NCI-H1048 (cell line): ENCODE measurements around the gene SAMHD1.
"Not testable (repeated sequence)": the region's sequence is repeated elsewhere in the genome, so short reads cannot be mapped to it uniquely, and the experiment has no call there.

Source experiments
- DNase-seq: peaks from one replicate; lab custom pipeline; 2025; lab: John Stamatoyannopoulos, UW

The SAMHD1 gene

DNA sequence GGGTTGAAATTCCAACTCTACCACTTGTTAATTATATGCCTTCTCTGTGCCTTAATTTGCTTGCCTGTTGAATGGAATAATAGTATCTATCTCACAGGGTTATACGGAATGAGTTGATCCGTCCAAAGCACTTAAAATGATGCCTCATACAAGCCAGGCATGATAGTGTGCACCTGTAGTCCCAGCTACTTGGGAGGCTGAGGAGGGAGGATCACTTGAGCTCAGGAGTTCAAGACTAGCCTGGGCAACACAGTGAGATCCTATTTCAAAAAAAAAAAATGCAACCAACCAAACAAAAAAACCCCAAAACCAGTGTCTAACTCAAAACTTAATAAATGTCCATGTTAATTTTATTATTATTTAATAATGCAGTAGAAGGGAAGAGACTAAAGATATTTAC, 35.3 kb downstream of the SAMHD1 start:
- DNase-seq, result no peak

DNA sequence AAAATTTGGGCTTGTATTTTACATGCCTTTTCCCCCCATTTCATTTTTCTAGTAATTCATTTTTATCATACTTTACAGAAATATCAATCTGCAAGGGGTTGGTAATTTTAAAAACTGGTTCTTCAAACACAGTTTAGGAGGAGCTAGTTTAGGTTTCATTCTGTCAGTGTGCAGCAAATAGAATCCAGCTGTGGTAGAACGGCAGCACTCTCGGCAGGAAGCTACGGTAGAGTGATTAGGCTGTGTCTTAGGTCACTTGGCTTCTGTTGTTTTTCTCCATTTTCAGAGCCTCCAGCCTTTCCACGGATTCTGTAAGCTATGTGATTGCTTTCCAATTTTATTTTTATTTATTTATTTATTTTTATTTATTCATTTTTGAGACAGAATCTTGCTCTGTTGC, 42.9 kb downstream of the SAMHD1 start:
- DNase-seq, result no peak

DNA sequence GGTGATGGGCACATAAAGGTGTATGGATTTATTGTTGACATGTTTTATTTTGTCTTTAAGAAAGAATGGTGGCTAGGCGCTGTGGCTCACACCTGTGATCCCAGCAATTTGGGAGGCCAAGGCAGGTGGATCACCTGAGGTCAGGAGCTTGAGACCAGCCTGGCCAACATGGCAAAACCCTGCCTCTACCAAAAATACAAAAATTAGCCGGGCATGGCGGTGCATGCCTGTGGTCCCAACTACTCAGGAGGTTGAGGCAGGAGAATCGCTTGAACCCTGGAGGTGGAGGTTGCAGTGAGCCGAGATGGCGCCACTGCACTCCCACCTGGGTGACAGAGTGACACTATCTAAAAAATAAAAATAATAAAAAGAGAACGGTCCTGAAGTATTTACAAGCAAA, 45.4 kb downstream of the SAMHD1 start:
- not testable (repeated sequence) for DNase-seq

DNA sequence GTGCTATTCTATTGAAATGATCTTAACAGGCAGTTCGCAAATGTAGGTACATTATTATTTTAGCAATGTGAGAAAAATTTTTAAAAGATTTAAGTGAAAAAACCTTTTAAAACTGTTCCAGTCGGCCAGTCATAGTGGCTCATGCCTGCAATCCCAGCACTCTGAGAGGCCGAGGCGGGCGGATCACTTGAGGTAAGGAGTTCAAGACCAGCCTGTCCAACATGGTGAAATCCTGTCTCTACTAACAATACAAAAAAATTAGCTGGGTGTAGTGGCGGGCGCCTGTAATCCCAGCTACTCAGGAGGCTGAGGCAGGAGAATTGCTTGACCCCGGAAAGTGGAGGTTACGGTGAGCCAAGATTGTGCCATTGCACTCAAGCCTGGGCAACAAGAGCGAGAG, 45.9 kb downstream of the SAMHD1 start:
- not testable (repeated sequence) for DNase-seq

DNA sequence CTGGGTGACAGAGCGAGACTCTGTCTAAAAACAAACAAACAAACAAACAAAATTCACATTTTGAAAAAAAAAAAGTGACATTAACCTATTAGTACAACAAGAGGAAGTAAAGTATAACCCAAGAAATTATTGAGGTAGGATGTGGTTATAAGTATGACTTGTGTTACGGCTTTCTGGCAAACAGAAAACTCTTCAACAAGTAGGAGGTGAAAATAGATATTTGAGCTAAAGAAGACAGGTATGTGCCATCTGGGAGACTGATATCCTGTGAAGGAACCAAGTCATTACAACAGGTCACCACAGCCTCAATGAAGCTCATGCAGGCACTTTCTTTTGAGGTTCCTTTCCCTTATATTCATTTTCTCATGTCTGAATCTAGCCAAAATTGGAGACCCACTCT, 46.8 kb downstream of the SAMHD1 start:
- DNase-seq, result no peak

DNA sequence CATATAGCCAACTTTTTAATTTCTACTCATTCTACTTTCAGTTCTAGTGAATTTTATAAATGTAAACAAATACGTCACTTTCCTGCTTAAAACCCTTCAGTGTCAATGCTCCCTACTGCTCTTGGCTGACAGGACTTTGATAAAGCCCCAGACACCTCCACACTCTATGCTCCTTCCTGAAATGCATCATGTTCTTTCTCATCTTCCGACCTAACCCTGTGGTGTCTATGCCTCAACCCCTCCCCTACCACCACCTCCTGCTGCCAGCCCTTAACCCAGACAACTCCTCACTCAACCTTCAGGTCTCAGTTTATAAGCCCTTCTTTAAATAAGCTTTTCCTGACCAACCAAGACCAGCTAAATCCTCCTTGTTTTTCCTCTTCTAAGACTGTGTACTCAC, 56.5 kb downstream of the SAMHD1 start:
- DNase-seq, result no peak

DNA sequence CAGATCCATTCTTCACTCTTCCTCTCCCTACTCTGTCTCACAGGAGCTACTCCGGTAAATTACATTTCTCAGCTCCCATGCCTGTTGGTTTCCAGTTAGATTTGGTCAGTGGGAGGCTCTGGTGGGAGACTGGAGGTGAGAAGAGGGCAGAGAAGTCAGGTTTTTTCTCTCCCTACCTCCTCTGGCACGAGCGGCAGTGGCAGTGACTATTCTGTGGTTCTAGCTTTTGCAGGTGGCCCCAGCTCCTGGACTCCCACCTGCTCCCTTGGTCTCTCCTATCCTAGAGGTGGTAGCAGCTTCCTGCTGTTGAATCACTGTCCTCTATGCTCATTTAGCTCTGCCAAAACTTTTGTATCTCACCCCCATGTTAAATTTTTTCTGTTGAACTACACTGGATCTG, 57.7 kb downstream of the SAMHD1 start:
- no peak for DNase-seq

DNA sequence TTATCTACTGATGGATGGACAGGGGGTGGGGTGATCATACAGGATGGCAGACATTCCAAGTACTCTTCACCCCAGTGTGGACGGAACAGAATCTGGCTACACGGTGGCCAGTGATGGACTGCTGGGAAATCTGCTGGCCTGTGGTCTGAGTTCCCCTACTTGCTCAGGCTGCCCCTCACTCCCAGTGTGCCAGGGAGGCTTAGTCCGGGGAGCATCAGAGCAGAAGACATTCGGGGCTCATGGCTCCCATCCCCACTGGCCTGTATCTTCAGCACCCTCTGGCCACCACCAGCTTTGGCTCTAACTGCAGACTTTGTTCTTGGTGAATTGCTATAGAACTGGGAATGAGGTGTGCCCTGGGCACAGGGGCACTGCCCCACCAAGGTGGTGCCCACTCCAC, 60.3 kb downstream of the SAMHD1 start:
- no peak for DNase-seq

DNA sequence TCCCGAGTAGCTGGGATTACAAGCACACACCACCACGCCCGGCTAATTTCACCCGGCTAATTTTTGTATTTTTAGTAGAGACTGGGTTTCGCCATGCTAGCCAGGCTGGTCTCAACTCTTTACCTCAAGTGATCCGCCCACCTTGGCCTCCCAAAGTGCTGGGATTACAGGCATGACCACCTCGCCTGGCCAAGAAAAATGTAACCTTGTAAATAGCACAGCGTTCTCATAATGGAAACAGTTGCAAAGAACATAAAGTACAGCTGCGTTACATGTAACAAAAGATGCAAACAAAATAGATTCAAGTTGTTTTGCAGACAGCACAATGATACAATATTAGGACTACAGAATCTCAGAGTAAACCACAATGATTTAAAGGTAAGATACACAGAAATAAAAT, 60.9 kb downstream of the SAMHD1 start:
- no peak for DNase-seq

DNA sequence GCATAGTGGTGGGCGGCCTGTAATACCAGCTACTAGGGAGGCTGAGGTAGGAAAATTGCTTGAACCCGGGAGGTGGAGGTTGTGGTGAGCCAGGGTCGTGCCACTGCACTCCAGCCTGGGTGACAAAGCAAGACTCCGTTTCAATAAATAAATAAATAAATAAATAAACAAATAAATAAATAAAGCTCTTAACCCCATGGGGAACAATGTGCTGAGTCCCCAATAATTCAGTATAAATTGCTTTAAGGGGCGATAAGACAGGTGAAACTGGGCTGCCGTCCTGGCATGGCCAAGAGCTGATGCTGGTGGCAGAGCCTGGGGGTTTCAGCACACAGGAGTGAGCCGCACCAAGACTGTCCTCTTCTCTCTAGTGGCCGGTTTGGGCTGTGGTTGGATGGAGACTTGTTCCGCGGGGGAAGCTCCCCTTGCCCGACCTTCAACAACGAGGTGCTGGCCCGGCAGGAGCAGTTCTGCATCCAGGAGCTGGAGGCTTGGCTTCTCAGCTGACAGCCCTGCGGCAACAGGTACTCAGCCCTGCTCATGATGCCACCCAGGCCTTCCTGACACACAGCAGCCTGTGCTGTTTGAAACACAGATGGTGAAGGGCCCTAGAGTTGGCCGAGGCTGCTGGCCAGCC, 62.5 kb downstream of the SAMHD1 start:
- DNase-seq, result no peak

DNA sequence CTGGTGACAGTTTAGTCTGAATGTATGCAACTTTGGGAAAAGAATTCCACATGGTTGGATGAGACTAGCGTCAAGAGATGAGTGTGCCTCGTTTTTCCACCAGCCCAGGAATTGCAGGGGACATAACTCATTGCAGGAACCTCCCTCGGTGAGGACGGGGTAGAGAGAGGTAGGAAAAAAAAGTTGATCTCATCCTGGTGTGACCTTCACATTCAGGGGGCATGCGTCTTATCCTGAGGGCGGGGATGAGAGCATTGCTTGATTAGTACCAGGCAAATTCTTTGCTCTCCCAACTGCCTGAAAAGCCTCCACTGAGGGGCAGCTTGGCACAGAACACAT, 63.8 kb downstream of the SAMHD1 start:
- DNase-seq, result no peak

DNA sequence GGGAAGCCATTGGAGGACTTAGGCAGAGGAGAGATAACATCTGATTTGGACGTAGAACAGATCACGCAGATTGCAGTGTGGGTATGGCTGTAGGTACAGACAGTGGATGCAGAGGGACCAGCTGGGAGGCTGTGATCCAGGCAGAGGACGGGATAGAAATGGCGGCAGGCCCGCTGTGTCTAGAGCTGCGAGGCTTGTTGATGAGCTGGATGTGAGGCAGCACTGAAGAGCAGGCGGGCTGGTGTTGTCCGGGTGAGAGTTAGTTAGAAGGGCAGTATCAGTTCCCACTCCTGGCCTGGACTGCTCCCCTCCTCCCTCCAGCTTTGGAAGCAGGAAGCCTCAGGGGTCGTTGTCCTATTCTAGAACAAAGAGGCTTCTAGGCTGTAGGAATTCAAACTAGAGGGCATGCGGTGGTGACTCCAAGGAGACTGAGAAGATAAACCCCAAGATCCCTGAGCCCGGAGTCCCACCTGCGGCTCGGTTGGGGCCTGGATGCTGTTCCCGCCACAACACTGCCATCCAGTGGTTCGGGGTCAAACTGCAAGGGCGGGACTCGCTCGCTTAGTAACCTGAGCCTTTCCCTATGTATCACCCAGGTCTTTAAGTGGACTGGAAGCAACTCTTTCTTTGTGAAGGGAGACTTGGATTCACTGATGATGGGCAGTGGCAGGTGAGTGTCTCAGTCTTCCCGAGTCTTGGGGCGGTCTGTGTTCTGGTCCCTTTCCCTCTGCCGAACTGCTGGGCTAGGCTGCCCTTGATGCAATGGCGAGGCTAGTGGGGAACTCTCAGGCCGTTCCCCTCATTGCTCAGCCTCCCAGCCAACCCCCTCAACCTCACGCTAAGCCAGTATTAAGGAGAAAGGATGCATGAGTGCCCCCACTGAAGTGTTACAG, 64.4 kb downstream of the SAMHD1 start:
- DNase-seq, result no peak

DNA sequence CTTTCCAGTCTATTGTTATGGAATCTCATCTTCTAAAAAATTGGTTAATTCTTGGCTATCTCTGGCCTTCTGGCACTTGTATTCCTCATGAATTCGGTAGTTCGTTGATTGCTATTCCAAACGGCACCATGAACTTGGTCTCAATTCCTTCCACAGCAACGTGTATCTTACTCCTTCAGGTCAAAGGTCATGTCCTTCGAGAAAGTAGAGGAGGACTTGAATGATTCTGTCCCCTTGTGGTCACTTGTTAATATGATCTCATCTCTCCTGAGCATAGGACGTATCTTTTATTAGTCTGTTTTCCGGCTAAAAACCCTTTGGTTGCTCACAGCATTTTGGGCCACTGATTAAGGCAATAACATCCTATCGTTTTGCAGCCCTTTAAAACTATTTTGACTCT, 66.2 kb downstream of the SAMHD1 start:
- DNase-seq, result no peak

DNA sequence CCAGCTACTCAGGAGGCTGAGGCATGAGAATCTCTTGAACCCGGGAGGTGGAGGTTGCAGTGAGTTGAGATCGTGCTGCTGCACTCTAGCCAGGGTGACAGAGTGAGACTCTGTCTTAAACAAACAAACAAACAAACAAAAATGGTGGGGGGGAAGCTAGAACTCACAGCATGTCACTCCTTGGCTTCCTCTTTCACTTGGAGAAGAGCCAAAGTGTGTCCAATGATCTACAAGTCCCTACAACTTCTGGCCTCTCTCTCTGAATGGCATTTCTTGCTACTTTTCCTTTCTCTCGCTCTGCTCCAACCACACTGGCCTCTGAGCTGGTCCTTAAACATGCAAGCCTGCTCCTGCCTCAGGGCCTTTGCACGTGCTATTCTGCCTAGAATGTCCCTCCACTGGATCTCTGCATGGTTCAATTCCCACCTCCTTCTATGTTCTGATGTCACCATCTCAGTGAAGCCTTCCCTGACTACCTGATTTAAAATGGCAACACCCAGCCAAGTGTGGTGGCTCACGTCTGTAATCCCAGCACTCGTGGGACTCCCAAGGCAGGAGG, 67.5 kb downstream of the SAMHD1 start:
- DNase-seq, result no peak

DNA sequence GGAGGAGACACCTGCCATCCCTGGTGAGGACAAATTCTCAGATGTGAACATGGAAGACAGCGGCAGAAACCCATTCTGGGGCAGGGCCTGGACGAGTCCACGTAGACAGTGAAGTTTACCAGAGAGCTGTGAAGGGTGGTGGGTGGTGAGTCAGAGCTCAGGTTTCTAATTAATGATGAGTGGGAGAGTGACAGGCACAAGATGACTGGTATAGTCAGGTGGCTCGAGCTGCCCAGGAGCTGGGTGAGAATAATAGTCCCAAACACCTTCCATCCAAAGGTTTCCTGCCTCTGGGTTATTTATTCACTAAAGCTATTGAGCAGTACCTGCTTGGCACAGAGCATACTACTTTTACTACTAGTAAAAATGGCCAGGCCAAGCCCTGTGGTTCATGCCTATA, 69.6 kb downstream of the SAMHD1 start:
- no peak for DNase-seq

DNA sequence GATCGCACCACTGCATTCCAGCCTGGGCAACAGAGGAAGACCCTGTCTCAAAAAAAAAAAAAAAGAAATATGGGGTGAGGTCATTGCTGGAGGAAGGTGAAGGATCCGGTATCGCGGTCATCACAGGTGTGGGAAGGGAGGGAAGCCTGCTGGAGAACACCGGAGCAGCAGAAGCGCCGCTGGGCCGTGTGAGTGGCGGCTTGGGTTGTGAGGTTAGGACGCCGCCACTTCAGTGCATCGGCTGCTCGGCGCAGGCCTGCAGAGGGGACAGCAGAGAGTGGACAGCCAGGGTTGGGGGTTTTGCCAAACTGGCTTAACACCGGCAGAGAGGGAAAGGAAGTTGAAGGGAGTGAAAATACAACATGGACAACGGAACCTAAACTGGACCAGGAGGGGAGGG, 70.2 kb downstream of the SAMHD1 start:
- DNase-seq, result no peak

DNA sequence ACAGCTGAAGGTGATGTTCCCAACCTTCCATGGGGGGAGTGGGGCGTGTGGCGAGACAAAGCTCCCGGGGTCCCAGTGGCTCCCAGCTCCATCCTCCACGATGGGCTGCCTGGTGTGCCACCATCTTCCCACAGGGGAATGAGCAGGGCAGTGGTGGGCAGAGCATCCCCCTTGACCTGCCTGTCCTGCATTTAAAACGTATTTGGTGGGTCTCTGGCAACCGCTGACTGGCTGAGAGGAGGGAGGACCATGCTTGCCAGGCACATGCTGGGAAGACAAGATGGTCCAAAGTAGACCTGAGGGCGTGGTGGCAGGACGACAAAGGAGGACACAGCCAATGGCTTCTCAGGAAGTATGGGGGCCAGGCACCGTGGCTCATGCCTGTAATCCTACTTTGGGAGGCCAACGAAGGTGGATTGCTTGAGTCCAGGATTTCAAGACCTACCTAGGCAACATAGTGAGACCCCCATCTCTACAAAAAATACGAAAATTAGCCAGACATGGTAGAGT, 70.7 kb downstream of the SAMHD1 start:
- no peak for DNase-seq

DNA sequence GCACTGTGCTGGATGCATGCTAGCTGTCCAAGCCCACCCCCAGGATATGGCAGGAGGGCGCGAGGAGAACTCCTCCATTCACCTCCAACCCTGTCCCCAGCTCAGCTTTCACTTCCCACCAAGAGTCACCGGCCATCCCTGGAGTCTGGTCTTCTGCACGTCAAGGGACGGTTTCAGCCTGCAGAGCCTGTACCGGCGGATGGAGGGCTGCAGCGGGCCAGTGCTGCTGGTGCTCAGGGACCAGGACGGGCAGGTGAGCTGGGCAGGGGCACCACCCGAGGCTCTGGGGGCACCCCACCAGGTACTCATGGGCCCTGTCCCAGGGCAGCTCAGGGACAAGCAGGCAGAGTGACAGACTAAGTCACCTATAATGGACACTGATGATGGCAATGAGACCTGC, 72.6 kb downstream of the SAMHD1 start:
- no peak for DNase-seq

DNA sequence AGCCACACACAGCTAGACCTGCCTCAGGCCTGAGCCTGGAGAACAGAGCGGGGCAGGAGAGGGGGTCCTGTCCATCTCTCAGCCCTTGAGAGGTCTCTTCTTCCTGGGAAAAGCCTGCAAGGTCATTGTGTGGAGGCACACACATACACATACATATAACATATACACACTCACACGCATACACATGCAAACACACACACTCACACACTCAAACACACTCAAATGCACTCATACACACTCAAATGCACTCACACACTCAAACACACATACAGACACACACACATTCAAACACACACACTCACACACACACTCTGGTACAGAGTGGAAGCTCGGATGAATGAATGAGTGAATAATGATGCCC, 75.1 kb downstream of the SAMHD1 start:
- DNase-seq, result no peak

DNA sequence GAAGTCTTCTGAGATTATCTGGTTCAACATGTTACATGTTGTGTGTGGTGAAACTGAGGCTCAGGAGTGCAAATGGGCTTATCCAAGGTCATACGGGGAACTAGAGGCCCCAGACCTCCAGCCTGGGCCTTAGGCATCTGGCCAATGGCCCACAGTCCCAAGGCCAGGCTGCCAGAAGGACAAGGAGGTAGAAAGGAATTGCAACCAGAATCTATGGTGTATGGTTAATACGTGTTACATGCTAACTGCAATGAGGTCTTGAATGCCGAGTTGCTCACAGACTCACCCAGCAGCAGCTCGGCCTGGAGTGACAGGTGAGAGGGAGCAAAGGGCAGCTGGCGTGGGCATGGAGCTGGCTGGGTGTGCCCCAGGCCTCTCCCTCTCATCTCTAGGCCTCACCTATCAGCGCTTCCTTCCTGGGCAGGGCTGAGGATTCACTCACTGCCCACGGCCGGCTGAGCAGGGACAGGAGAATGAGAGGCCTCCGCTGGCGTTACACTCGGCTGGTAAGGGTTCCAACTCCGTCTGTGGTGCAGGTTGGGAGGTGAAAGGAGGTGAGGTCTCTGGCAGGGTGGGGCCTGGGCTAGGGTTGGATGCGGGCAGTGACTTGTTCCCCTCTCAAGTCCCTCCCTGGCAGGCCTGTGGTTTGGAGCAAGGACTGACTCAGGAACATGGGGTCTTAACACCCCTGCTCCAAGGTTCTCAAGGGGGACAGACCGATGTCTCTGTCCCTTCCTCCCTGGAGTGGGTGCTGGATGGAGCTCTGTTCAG, 75.6 kb downstream of the SAMHD1 start, which contains the start of gene TLDC2:
TLDC2 (plus strand) TSS at position 437 of the 771 bp plus-strand sequence; CDS start at position 474, 37 bp downstream.
- no peak for DNase-seq

DNA sequence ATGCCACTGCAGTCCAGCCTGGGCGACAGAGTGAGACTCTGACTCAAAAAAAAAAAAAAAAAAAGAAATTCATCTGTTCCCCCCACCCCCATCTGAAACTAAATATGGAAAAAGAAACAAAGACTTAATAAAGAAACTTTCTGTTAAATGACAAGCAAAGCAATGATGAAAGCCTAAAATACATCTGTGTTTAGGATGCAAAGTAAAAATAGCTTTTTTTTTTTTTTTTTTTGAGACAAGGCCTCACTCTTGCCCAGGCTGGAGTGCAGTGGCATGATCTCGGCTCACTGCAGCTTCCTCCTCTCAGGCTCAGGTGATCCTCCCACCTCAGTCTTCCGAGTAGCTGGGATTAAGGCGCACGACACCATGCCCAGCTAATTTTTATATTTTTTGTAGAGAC, 76.4 kb downstream of the SAMHD1 start:
- not testable (repeated sequence) for DNase-seq

DNA sequence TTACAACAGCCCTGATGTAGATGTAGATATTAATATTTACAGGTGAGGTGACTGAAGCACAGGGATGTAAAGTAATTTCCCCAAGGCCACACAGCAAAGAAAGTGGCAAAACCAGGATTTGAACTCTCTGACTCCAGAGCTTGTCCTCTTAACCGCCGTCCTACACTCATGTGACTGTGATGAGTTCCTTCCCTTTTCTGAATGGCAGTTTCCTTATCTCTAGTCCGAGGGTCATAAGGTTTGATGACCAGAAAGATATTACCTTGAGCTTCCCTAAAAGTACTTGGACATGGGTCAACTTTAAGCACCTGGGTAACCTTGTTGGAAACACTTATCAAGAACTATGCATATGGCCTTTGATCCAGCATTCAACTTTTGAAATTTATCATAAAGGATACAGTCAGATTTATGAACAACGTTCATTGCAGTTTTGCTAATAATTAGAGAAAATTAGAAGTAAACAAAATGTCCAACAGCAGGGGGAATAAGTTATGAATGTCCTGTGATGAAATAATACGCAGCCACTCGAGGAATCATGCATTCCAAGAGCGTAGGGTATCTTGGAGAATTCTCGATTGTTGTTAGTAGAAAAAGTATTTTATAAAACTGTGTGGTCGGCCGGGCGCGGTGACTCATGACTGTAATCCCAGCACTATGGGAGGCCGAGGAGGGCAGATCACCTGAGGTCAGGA, 77.9 kb downstream of the SAMHD1 start:
- DNase-seq, result no peak
